Omental fat pad (tissue), 4 donors: Measurements from ENCODE around the gene TMEM178B. TPM values are rescaled to one million over a fixed set of nuclear protein-coding genes. Genes with fewer than 3 reads are reported as not detected.

Experiments used
- ATAC-seq: fragments of 150-250 bp; one replicate; pipeline ENCODE4 v1.9.1; 2016; ENCODE audit warnings: mild to moderate bottlenecking, moderate library complexity; ENCODE audit not compliant: low FRiP score
- DNase-seq: peaks from one replicate; pipeline ENCODE4 v3.0.0-alpha.2; 2019; ENCODE audit warnings: low spot score
- CTCF ChIP-seq, 3 donors: fragments of 450-650 bp; IDR thresholded peaks; one replicate each; pipeline ENCODE4 v1.5.1; 2016 to 2017; ENCODE audit warnings: antibody characterized with exemption in 3 of 3, mild to moderate bottlenecking in 3 of 3, moderate library complexity in 2 of 3
- total RNA-seq, 4 donors: library from RNA; depleted of rRNA; stranded (reverse); fragments of >200 nt; gene quantifications; one replicate each; pipeline ENCODE4 v1.1.0, GENCODE V29; 2016

The TMEM178B gene
- total RNA-seq, 4 donors from 2014 or later: 0.50 to 1.3 (median 0.81) TPM

GRCh38 chr7:141232286-141233051 is 158.6 kb downstream of the TMEM178B start:
- DNase-seq (no peak), ATAC-seq (no peak)
- TF ChIP-seq CTCF (IDR thresholded peaks at IDR 0.05): no peak

- no peak for DNase-seq
- TF ChIP-seq CTCF (IDR thresholded peaks at IDR 0.05): no peak
- ATAC-seq: no peak
Observed at GRCh38 chr7:141234335-141235105, 160.7 kb downstream of the TMEM178B start.

GRCh38 chr7:141235656-141236055 is 161.8 kb downstream of the TMEM178B start:
- ATAC-seq (no peak), DNase-seq (no peak)
- TF ChIP-seq CTCF (IDR thresholded peaks at IDR 0.05): no peak

- ATAC-seq (no peak), DNase-seq (no peak)
- no peak for TF ChIP-seq CTCF (IDR thresholded peaks at IDR 0.05)
Observed at GRCh38 chr7:141238596-141239243, 164.9 kb downstream of the TMEM178B start.

GRCh38 chr7:141239661-141240060 is 165.8 kb downstream of the TMEM178B start:
- no peak for DNase-seq
- no peak for TF ChIP-seq CTCF (IDR thresholded peaks at IDR 0.05)
- no peak for ATAC-seq

- TF ChIP-seq CTCF (IDR thresholded peaks at IDR 0.05): no peak
- DNase-seq: no peak
- ATAC-seq: no peak
Observed at GRCh38 chr7:141242568-141242967, 168.7 kb downstream of the TMEM178B start.
